ENCODE data around the gene HAPLN2.

The HAPLN2 gene

DNA sequence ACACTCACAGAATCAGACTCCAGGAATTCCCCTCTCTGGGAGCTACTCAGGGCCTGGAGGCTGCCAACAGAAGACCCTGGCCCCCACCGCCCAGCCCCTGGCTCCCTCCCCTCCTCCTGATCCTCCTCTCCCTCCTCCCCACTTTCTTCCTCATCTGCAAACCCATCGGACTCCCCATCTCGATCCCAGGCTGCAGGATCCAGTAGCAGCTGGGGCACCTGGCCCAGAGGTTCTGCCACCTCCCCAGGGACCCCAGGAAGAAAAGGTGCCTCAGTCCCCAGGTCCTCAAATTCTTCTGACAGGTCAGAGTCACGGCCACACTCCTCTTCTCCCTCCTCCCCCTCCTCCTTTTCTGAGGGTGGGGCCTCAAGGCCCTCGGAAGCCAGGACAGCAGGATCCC, 50.6 kb downstream of the HAPLN2 start:
- H3K27ac ChIP-seq = no peak overlapping the region
- no peaks in the 10 kb centered on the region for H3K9me3 ChIP-seq (ENCODE audit: low read depth, low read length)
- TF ChIP-seq FOXP2 (optimal IDR thresholded peaks at IDR 0.05; ENCODE audit: control extremely low read depth, extremely low read length, insufficient read depth) (no peak), POLR2AphosphoS5 (IDR thresholded peaks at IDR 0.05; ENCODE audit: borderline replicate concordance, low read depth, low read length) (no peak), EZH2 (IDR thresholded peaks at IDR 0.05) (no peak)
- H3K9ac ChIP-seq (ENCODE audit: insufficient read length) = no peak overlapping the region
- H3K36me3 ChIP-seq (ENCODE audit: insufficient read depth, low read length) = no peaks in the 10 kb centered on the region
- H3K4me3 ChIP-seq = no peak overlapping the region
- DNase-seq (ENCODE audit: low read depth, low spot score) = no peak

DNA sequence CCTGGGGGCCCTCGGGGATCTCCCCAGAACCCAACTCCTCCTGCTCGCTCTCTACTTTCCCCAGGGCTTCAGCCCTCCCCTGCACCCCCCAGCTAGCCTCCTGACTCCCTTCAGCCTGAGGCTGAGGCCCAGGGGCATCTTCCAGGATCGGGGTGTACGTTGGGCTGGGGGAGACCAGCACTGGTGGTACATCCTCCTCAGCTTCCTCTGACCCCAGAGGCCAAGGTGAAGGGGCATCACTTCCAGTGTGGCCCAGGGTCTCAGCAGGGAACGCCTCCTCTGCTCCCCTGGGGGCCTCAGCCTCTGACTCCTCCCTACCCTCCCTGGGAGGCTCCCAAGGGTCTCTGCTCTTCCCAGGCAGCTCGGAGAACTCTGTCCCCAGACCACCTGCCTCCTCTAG, 51.1 kb downstream of the HAPLN2 start:
- no peaks in the 10 kb centered on the region for H3K9me3 ChIP-seq (ENCODE audit: low read depth, low read length)
- H3K36me3 ChIP-seq (ENCODE audit: insufficient read depth, low read length) = no peaks in the 10 kb centered on the region
- no peak overlapping the region for H3K4me3 ChIP-seq
- no peak overlapping the region for H3K27ac ChIP-seq
- no peak for TF ChIP-seq POLR2AphosphoS5 (IDR thresholded peaks at IDR 0.05; ENCODE audit: borderline replicate concordance, low read depth, low read length)
- no peak for DNase-seq (ENCODE audit: low read depth, low spot score)
- H3K9ac ChIP-seq (ENCODE audit: insufficient read length) = no peak overlapping the region

DNA sequence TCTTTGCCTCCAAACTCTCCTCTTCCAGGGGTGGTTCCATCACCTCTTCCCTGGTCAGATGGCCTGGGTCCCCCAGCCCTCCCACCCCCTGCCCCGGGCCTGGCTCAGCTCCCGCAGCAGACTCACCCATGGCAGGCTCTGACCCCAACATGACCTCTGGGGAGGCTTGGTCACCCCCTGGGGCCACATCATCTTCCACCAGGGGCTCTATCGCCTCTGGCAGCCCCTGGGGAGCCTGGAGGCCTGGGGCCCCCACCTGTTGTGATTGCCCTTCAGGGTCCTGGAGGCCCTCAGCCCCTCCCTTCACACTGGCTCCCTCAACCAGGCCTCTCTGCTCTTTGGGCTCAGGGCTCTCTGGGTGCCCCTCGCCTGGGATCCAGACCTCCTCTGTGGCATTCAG, 51.6 kb downstream of the HAPLN2 start:
- Histone ChIP-seq H3K9me3 (ENCODE audit: low read depth, low read length) (no peaks in the 10 kb centered on the region), H3K36me3 (ENCODE audit: insufficient read depth, low read length) (no peaks in the 10 kb centered on the region), H3K9ac (ENCODE audit: insufficient read length) (no peak overlapping the region), H3K27ac (no peak overlapping the region), H3K4me3 (no peak overlapping the region)
- no peak for DNase-seq (ENCODE audit: low read depth, low spot score)
- no peak for TF ChIP-seq POLR2AphosphoS5 (IDR thresholded peaks at IDR 0.05; ENCODE audit: borderline replicate concordance, low read depth, low read length)
- no peak for TF ChIP-seq FOXP2 (optimal IDR thresholded peaks at IDR 0.05; ENCODE audit: control extremely low read depth, extremely low read length, insufficient read depth)
- no peak for TF ChIP-seq EZH2 (IDR thresholded peaks at IDR 0.05)

- Histone ChIP-seq H3K9ac (ENCODE audit: insufficient read length) (no peak overlapping the region), H3K4me3 (no peak overlapping the region), H3K9me3 (ENCODE audit: low read depth, low read length) (no peaks in the 10 kb centered on the region), H3K27ac (no peak overlapping the region), H3K36me3 (ENCODE audit: insufficient read depth, low read length) (no peaks in the 10 kb centered on the region)
- TF ChIP-seq EZH2 (IDR thresholded peaks at IDR 0.05) (no peak), FOXP2 (optimal IDR thresholded peaks at IDR 0.05; ENCODE audit: control extremely low read depth, extremely low read length, insufficient read depth) (no peak), POLR2AphosphoS5 (IDR thresholded peaks at IDR 0.05; ENCODE audit: borderline replicate concordance, low read depth, low read length) (no peak)
- no peak for DNase-seq (ENCODE audit: low read depth, low spot score)
These were observed 52.6 kb downstream of the HAPLN2 start for GRCh38 chr1:156671804-156672203.

GRCh38 chr1:156673387-156674121, 54.3 kb downstream of the HAPLN2 start:
- Histone ChIP-seq H3K4me3 (no peak overlapping the region), H3K9ac (ENCODE audit: insufficient read length) (no peak overlapping the region), H3K36me3 (ENCODE audit: insufficient read depth, low read length) (no peaks in the 10 kb centered on the region), H3K27ac (no peak overlapping the region), H3K9me3 (ENCODE audit: low read depth, low read length) (no peaks in the 10 kb centered on the region)
- no peak for TF ChIP-seq FOXP2 (optimal IDR thresholded peaks at IDR 0.05; ENCODE audit: control extremely low read depth, extremely low read length, insufficient read depth)
- TF ChIP-seq POLR2AphosphoS5 (IDR thresholded peaks at IDR 0.05; ENCODE audit: borderline replicate concordance, low read depth, low read length) = no peak
- DNase-seq (ENCODE audit: low read depth, low spot score) = no peak

Measured in SK-N-MC (cell line).